Pericardium fibroblast (primary cell): ENCODE measurements around the gene TNPO2. TPM values are rescaled to one million over a fixed set of nuclear protein-coding genes. Genes with fewer than 3 reads are reported as not detected.

Experiments
- total RNA-seq: library from RNA; depleted of rRNA; stranded (reverse); fragments of >200 nt; gene quantifications from 2 replicates; pipeline ENCODE4 v1.2.3, GENCODE V29; 2015

The TNPO2 gene
- 19.6 and 32.4 TPM in 2 replicates for total RNA-seq

DNA sequence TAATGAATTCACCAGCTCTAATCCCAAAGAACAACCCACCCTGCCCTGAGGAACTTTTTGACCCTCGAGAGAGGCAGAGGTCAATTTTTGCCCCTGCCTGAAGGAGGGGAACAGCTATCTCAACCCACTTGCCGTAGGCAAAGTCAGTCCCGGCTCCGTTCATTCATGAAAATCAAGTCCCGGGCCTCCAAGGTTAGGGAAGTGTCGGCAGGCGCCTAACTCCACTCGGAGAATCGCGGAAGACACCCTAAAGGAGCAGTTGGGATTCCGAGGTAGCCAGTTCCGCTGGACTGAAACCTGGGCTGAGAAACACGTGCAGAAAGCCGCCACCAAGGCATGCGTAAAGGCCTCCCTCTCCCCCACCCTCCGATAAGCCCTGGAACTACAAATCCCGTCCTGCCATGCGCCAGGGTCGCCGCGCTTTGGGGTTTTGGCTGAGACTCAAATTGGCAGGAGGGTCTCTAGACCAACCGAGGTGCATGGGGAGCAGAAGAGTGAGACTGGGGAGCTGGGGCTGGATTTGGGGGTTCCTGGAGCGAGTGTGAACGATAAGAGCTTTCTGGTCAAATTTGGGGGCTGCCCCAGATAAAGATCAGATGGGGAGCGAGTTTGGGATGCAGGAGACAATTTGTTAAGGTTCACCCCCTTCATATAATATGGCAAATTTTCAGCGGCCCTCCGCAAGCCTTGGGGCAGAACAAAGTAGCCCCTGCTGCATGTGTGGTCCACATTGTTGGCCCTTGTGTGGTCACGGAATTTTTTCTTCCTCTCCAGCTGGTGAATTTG, at the start of gene TNPO2:
Gene TNPO2, minus strand, starts transcription at position 292 of the 786 bp plus-strand sequence. CDS start 2,955 bp downstream, outside the sequence.

DNA sequence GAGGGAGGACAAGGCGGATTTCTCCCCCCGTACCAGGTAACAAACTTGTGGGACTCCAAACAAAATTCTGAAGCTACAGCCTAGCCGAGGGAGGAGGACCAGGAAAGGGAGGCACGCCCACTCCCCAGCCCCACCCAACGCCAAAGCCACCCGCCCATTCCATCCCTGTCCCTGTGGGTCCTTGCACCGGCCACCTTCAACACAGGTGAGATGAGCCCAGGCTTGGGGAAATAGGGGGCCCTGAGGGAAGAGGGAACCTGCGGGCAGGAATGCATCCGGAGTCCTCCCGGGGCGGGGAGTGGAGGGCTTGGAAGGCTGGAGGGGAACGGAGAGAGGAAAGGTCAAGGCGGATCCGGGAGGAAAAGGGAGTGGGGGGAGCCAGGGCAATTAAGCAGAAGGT, 27.9 kb upstream of the TNPO2 start, which contains the start of gene BEST2:
Gene BEST2, plus strand, starts transcription at position 157 of the 400 bp plus-strand sequence. CDS start 802 bp downstream, outside the sequence.

DNA sequence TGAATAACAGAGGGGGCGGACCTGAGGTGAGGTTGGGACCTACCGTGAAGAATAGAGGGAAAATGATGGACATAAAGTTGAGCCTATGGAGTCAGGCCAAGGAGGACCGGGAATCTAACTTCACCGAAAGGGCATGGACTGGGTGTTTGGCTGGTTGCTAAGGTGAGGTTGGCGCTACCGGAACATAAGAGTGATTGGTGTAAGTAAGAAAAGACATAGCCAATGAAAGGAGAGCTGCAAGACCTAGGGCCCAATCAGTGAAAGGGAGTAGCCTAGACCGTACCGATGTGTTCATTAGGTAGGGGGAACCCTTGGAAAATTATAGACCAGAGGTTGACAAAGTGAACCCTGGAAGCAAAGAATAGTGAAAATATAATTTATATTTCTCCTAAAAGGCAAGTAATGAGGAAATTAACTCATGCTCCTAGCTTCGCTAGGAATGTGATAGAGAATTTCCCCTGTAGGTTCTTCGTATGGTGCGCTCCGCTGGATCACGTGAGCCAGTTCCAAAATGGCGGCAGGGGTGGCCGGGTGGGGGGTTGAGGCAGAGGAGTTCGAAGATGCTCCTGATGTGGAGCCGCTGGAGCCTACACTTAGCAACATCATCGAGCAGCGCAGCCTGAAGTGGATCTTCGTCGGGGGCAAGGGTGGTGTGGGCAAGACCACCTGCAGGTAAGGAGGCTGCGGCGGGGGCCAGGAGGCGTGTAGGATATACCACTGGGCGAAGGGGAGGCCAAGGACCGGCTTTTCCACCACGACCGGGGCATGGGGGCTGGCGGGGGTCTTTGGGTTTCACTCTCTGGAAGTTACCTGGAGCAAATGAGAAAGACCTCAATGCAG, 13.5 kb upstream of the TNPO2 start, which contains the start of gene GET3:
Gene GET3, plus strand, starts transcription at position 503 of the 840 bp plus-strand sequence. Its CDS starts 9 bp downstream, at position 512.

DNA sequence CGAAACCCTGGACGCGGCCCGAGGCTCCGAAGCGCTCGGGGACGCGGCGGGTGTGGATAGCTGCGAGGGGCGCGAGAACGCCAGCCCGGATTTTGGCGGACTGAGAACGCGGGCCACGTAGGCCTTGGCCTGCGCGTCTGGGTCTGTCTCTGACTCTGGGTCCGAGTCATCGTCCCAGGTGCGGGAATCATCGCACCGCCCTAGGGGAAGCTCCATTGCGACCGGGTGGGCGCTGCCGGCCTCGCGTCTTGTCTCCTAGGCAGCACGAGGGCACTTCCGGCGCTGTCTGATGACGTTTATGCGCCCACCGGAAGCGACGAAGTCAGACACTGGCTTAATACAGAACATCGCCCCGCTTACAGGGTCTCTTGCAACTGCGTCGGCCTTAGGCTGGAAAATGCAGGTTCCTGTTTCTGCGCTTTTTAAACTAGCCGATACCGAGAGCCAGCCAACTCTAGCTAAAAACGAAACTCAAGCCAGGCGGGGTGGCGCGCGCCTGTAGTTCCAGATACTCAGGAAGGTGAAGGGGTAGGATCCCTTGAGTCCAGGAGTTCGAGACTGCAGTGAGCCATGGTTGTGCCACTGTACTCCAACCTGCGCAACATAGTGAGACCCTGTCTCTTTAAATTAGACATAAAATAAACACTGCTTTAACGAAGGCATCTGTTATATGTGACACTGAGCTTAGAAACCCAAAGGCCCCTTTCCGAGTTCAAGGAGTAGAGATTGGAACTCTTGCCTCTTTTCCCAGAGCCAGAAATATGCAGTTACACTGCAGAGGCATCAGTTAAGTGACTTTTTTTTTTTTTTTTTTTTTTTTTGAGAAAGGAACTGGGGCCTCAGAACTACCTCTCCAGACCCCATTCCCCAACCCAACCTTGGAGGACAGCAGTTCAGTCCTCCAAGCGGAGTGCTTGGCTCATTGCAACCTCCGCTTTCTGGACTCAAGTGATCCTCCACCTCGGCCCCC, 27.1 kb downstream of the TNPO2 start, which contains the start of gene FBXW9:
Gene FBXW9, minus strand, starts transcription at position 266 of the 970 bp plus-strand sequence. Its CDS starts 50 bp downstream, at position 216.

DNA sequence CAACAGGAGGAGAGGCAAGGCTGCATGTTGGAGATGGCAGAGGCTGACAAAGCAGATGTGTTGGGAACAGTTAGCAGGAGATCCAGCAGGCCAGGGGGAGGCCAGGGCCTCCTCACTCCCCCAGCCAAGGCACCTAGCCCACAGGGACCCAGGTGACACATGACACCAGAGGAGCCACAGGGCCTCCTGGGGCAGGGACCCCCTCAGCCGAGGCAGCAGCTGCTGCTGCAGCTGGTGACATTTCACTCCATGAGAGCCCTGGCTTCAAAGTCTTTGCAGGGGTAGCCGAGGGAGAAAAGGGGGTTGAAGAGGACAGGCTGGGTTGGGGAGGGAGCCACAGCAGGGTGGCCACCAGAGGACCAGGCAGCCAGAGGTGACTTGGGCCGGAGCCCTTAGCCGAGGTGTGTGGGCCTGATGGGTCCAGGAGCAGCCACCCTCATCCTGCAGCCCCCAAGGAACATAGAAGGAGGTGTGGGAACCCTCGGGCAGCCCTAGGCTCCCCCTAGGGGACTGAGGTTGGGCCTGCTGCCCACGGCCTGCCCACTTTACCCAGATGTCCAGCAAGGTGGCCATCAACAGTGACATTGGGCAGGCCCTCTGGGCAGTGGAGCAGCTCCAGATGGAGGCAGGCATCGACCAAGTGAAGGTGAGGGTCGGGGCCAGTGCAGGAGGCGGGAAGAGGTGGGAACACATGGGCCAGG, 36.1 kb downstream of the TNPO2 start, which contains the start of gene GNG14:
Gene GNG14, plus strand, starts transcription at position 503 of the 701 bp plus-strand sequence. Its CDS starts 51 bp downstream, at position 554.

DNA sequence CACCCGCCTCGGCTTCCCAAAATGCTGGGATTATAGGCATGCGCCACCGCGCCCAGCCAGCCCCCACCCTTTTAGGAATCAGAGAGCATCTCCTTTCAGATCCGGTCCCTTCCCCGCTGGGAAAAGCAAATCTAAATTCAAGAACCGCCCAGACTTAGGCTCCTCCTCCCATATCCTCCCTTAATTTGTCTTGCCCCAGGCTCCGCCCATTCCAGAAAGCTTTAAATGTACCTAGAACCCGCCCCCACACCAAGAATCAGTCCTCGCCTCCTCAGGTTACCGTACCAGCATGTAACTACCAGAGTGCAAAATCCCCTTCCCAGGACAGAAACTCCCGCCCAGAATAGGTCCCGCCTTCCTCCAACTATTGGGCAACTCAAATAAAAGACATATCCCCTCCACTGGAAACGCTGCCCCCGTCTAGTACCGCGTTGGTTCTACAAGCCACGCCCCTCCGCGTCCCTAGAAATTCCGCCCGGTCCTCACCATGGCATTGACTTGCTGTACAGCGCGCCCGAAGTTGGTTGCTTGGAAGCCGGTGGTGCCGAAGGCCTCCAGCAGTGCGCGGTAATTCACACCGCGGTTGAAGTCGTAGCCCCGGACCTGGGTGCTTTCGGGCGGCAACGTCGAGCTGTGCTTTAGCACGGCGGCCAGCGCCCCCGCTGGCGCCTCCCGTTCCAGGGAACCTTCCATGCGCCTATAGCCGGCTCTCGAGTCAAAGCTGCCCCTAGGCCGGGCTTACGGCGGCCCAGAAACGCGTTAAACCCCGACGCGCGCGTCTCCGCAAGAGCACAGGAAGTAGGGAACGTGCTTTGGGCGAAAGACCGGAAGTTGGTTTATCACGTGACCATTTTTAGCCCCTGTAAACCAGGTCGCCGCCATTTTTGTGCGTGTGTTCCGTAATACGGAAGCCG, 42.4 kb downstream of the TNPO2 start, which contains the start of gene DHPS:
Gene DHPS, minus strand, starts transcription at position 807 of the 914 bp plus-strand sequence. Its CDS starts 114 bp downstream, at position 693.

DNA sequence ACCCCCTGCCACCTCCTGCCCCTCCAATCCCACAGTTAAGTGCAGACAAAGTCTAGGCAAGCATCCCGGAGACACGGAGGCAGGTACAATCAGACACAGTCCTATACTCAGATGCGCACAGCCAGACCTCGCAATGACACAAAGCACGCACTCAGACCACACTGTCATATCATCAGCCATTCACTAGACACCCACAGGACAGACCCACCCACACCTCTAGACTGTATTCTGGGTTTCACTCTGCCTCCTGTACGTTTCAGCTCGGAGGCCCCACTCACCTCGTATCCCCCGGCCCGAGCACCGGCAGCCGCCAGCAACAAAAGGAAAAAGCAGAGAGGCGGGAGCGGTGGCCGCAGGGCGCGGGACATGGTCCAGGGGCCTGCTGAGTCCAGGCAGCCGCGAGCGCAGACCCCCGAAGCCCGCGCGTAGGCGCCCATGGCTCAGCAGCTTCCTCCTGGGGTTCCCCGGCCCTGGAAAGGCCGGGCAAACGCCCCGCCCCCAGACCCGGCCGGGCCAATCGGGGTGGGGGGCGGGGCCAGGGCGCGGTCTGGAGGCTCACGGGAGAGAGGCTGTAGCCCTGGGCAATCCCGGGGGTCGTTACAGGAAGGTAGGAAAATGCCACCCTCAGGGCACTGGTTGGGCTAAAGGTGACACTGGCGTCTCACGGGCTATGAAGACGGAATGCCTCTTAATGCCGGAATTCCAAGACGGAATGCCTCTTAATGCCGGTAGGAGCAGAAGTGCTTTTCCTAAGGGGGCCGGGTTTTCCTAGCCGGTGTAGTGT, 57.3 kb downstream of the TNPO2 start, which contains the start of the genes MAN2B1 and WDR83:
Gene MAN2B1, minus strand, starts transcription at position 478 of the 784 bp plus-strand sequence. Its CDS starts 41 bp downstream, at position 437.
Gene WDR83, plus strand, starts transcription at position 543 of the 784 bp plus-strand sequence. CDS start 2,984 bp downstream, outside the sequence.

Other genes with a start within 250 kb of the TNPO2 start
- 0.68 and 2.8 TPM in 2 replicates for gene ZNF709, start 239.1 kb downstream of the TNPO2 start, total RNA-seq
- gene ZNF564, start 172.4 kb downstream of the TNPO2 start, total RNA-seq, result 3.4 and 5.3 TPM in 2 replicates
- 3.6 and 5.7 TPM in 2 replicates for gene ZNF490, start 113.1 kb downstream of the TNPO2 start, total RNA-seq
- gene ZNF791, start 113.0 kb downstream of the TNPO2 start, total RNA-seq, result 6.7 and 7.7 TPM in 2 replicates
- gene MAN2B1, start 57.2 kb downstream of the TNPO2 start, total RNA-seq, result 84.3 and 93.9 TPM in 2 replicates
- 5.2 and 9.6 TPM in 2 replicates for gene WDR83, start 57.1 kb downstream of the TNPO2 start, total RNA-seq
- 48.9 and 66.1 TPM in 2 replicates for gene DHPS, start 42.1 kb downstream of the TNPO2 start, total RNA-seq
- gene GNG14, start 35.9 kb downstream of the TNPO2 start, total RNA-seq, result not detected in 2 replicates
- gene FBXW9, start 27.3 kb downstream of the TNPO2 start, total RNA-seq, result 6.8 and 10.0 TPM in 2 replicates
- gene TRIR, start 10.8 kb upstream of the TNPO2 start, total RNA-seq, result 401 and 414 TPM in 2 replicates
- gene GET3, start 13.6 kb upstream of the TNPO2 start, total RNA-seq, result 56.9 and 70.8 TPM in 2 replicates
- gene BEST2, start 27.9 kb upstream of the TNPO2 start, total RNA-seq, result under 0.01 TPM in 1 of 2 replicates, not detected in the other
- gene HOOK2, start 51.6 kb upstream of the TNPO2 start, total RNA-seq, result 11.7 and 16.1 TPM in 2 replicates
- 334 and 352 TPM in 2 replicates for gene JUNB, start 67.6 kb upstream of the TNPO2 start, total RNA-seq
- gene PRDX2, start 77.9 kb upstream of the TNPO2 start, total RNA-seq, result 184 and 198 TPM in 2 replicates
- not detected in 2 replicates for gene THSD8, start 78.1 kb upstream of the TNPO2 start, total RNA-seq
- gene RNASEH2A, start 82.7 kb upstream of the TNPO2 start, total RNA-seq, result 7.7 and 9.2 TPM in 2 replicates
- 0.43 TPM in 1 of 2 replicates, not detected in the other for gene RTBDN, start 110.6 kb upstream of the TNPO2 start, total RNA-seq
- gene MAST1, start 114.6 kb upstream of the TNPO2 start, total RNA-seq, result 0.12 and 1.0 TPM in 2 replicates
- 42.4 and 52.9 TPM in 2 replicates for gene DNASE2, start 157.5 kb upstream of the TNPO2 start, total RNA-seq
- not detected in 2 replicates for gene KLF1, start 163.3 kb upstream of the TNPO2 start, total RNA-seq
- gene GCDH, start 167.2 kb upstream of the TNPO2 start, total RNA-seq, result 21.3 and 30.9 TPM in 2 replicates
- not detected in 2 replicates for gene SYCE2, start 195.4 kb upstream of the TNPO2 start, total RNA-seq
- 42.8 and 50.0 TPM in 2 replicates for gene FARSA, start 209.8 kb upstream of the TNPO2 start, total RNA-seq
- gene CALR, start 214.7 kb upstream of the TNPO2 start, total RNA-seq, result 809 and 1,214 TPM in 2 replicates
- 60.3 and 70.8 TPM in 2 replicates for gene RAD23A, start 221.9 kb upstream of the TNPO2 start, total RNA-seq
- gene GADD45GIP1, start 233.3 kb upstream of the TNPO2 start, total RNA-seq, result 47.1 and 57.1 TPM in 2 replicates
- not detected in 2 replicates for gene DAND5, start 245.6 kb upstream of the TNPO2 start, total RNA-seq